ENCODE measurements around the gene KMO.

- TF ChIP-seq CTCF (conservative IDR thresholded peaks at IDR 0.05) (no peak), EZH2 (IDR thresholded peaks at IDR 0.05; ENCODE audit: low read depth) (no peak)
These were observed 108.1 kb downstream of the KMO start, which contains the start of the genes CHML and OPN3 for GRCh38 chr1:241640149-241640866.
